Amniotic stem cell (primary cell): ENCODE data around the gene SSH2.
"Not testable (repeated sequence)": the region's sequence is repeated elsewhere in the genome, so short reads cannot be mapped to it uniquely, and the experiment has no call there.

Experiments used
- DNase-seq: peaks from one replicate; lab custom pipeline; 2025; lab: John Stamatoyannopoulos, UW

SSH2 gene

DNA sequence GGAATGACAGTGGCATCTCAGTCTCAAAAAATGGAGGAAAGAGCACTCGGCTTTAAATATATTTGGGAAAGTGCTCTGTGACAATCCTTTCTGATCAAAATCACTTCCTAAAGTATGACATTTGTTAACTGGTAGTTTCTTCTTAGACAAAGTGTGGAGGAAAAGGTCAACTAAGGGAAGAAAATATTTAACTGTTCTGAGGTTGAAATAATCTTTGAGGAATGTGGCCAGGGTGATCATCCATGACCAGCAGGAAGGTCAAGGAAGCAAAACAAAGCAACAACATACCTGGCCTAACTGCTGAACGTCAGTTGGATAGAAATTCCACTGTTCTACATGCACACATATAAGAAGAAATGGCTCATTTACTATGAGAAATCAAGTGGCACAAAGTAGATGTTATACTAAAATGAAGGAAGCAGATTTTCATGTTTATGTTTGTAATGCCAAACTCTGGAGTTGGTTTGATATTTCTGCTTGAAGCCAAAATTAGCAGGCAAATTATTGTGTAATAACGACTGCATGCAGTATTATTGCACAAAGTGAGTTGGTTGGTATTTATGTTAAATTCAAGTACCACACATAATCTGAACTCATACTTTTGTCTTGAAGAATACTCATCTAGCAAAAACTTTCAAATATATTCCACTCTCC lies 220.0 kb downstream of the SSH2 start:
- DNase-seq = no peak

DNA sequence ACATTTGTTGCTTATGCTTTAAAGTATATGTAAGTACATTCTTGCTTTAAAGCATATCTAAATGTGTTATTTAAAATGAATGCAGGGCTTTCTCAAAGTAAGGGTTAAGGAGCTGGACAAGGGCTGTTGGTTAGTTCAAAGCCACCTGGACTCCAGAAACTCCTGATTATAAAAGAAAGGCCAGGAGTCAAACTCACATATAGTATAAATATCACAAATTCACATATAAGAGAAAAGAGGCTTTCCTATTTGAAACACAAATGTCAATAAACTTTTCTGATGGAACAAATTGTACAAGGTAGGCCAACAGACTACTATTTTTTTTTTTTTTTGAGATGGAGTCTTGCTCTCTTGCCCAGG lies 222.8 kb downstream of the SSH2 start:
- no peak for DNase-seq

DNA sequence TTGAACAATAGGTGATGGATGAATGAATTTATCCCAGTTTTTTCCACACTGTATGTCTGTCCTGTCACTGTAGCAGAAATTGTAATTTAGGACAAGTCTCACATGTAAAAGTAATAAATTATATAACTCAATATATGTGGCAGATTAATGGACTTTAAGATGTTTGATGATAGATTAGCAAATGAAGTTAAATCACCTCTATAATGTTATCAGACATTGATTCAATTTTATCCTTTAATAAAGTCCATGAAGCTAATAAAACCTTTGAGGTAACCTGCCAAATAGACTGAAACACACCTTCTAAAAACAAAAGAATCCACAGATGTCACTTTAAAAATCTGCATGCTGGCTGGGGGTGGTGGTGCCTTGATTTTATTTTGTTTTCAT lies 224.0 kb downstream of the SSH2 start:
- DNase-seq = no peak

DNA sequence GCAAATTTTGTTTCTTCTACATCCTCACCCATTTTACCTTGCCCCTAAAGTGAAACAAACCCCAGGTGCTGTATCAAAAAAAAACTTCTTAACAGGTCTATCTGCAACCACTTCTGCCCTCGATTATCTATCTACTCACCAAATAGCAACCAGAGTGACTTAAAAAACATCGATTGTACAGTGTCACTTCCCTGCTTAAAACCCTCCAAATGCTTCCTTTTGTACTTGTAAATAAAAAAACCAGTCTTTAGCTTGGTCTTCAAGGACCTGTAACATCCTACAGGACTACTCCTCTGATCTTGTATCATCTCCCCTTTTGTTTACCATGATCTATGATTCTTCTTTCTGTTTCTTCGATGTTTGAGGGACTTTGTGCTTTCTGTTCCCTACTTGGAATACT lies 224.6 kb downstream of the SSH2 start:
- no peak for DNase-seq

DNA sequence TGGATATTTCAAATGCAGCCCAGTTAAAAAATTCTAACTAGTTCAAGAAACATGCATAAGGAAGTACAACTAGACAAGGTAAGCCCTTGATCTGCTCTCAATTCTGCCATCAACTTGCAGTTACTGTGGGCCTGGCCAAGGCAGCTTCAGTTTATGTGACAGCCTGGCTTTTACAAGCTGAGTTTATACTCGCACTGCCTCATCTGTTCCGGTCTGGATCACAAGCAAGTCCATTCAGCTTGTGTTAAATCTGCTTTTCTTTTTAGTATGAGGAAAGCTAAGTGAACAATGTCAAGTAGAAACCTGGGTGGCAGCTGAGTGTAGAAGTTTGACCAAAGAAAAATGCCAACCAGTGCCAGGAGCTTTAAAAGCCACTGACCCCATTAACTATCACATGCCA lies 230.7 kb downstream of the SSH2 start:
- no peak for DNase-seq

DNA sequence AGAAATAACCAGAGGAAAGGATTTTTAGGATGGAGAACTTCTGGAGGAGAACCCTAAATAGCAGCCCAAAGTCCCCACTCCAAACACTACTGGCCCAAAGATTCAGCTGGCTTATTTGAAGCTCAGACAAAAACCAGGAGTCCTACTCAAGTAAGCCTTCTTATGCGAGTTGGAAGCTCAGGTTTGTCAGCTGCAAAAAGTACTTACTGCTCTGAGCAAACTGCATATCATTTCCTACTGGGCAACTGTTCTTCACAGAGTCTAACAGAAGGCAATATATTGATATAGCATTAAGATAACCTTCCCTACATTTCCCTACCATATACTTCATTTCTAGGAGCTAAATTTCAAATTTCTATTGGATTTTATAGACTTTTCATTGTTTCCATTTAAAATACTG lies 231.2 kb downstream of the SSH2 start:
- DNase-seq = no peak

DNA sequence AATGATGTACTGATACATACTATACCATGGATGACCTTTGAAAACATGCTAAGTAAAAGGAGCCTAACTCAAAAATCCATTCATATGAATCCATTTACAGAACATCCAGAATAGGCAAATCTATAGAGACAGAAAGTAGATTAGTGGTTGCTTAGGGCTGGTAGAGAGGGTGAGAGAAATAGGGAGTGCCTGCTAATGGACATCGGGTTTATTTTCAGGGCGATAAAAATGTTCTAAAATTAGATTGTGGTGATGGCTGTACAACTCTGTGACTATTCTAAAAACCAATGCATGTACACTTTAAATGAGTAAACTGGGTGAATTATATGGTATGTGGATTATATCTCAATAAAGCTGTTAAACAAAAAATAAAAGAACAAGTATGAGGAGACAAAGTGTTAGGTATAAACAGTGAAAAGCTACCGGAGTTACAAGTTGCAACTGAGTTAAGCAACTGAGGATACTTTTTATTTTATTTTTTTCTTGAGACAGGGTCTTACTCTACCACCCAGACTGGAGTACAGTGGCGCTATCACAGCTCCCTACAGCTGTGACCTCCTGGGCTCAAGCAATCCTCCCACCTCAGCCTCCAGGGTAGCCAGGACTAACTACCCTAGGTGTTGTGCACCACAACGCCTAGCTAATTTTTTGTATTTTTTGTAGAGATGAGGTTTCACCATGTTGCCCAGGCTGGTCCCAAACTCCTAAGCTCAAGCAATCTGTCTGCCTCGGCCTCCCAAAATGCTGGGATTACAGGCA lies 231.8 kb downstream of the SSH2 start:
- DNase-seq = no peak

DNA sequence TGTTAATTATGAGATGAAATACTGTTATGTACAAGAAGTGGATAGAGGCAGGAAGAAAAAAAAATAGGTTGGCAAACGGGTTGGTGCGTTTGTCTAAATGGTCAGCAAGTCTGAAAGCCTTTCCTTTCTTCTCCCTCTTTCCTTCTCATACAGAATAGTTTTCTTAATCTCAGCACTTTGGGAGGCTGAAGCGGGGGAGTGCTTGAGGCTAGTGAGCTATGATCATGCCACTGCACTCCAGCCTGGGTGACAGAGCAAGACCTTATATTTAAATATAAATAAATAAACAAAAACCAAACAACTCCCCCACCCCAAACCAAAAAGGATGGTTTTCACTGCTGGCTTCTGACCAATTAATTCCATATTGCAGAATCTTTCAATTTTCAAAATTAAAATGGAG lies 232.7 kb downstream of the SSH2 start:
- DNase-seq = no peak

DNA sequence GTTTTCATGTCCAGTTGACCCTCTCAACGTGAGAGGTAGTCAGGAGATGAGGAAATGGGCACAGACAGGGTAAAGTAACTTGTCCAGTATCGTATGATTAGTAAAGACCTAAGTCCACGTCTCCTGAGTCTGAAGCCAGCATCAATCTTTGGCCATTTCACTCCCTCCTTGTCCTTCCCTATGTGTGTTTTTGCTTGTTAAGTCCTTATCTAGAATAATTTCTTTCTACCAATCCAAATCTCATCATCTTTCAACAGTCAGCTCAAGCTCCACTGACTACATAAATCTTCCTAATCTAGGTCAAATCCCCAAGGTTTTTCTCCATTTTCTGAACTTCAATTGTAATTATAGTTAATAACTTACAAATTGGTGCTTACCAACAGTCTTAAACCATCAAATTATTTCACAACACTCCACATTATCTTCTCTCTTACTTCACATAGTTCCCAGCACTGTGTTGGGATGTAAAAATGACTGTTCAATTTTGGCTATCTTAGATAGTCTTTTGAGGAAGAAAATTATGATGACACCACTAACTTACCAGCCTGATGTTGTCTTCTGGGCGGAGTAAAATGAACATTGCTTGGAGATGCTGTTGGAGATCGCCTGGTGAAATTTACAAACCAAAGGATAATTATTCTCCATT lies 235.0 kb downstream of the SSH2 start:
- no peak for DNase-seq

DNA sequence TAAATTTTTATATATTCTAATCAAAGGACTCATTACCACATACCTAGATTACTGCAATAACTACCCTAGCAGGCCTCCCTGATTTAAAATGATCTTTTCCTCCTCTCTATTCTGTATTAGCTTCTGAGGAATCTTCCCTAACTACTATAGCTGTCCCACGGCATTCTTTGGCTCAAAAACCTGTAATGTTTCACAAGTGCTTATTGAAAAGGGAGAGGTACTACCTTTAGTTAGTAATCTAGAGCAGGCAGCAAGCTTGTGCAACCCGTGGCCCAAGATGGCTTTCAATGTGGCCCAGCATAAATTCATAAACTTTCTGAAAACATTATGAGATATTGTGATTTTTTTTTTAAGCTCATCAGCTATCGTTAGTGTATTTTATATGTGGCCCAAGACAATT lies 236.3 kb downstream of the SSH2 start:
- DNase-seq = no peak

DNA sequence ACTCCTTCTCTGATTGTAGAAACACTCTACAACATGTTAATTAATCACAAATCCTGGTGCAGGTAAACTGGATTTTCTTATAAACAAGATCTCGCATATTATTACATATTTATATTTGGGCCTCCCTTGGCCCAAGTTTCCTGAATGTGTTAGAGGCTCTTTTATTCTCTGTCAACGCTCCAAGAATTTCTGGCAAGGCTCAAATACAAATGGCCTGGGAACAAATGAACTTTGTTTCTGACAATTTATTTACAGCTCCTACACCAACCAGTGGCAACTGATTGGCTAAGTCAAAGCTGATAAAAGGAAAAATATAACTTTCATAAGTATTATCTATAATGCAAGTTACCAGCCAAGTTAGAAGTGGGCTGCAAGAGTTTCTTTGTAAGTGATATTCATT lies 242.4 kb downstream of the SSH2 start:
- DNase-seq = no peak

DNA sequence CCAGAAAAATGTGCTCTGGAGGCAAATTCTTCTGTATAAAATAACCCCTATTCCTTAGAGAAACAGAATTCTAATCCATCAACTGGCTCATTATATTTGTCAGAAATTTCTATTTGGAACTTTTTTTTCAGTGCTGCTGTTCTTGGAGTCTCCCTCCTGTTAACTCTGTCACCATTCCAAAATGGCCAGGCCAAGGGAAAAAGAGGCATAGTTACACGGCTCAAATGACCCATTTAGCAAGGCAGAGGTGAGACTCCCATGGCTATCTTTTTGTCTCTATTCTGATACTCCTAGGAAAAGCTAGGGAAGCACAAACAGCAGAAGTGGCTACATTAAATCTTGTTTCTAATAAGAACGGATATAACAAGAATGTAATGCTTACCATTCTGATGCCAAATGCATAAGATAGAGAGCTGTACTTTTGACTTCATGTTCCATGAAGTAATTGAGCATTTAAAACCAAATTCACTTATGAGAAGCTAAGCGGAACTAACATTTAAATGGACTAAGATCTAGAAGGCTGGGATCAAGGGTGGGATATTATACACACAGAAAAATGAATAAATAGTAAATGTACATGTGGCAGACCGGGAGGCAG lies 242.9 kb downstream of the SSH2 start:
- DNase-seq = no peak

DNA sequence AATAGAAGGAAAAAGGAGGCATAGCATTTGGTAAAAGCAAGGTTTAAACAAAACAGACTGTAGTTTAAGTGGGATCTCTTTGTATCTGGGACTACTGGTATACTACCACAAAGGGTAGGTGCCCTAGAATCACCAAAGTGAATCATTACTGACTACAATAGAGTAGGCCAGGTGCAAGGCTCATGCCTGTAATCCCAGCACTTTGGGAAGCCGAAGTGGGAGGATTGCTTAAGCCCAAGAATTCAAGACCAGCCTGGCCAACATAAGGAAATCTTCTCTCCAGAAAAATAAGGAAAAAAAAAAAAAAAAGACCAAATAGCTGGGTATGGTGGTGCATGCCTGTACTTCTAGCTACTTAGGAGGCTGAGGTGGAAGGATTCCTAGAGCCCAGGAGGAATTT lies 246.5 kb downstream of the SSH2 start:
- no peak for DNase-seq

DNA sequence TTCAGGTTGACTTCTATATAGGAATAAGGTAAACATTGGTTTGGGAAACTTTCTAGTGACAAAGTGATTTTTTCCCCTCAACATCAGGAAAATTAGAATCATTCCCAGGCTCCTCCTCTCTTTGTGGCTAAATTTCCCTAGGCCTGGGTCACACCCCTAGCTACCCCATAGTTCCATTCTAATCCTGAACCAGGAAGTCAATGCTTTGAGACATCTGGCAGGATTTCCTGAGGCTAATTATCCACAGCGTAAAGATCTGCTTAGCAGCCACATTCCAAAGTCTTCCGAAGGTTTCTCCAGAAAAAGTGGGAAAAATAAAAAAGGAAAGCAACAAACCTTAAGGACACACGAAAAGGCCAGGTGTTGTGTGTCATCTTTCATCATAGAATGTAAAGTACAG lies 247.0 kb downstream of the SSH2 start:
- DNase-seq = no peak

DNA sequence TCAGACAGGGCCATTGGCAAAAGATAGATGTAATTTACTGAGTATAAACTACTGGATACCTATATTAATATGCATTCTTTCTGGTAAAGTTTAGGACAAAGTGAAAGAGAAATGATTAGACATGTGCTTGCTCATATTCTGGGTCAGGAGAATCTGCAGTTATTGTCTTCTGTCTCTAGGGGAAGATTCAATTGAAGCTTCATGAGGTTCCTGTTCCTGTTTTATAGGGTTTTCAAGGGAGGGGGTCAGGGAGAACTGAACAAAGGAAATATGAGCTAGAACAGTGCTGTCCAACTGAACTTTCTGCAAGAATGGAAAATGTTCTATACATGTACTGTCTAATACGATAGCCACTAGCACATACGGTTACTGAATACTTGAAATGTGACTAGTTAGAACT lies 248.0 kb downstream of the SSH2 start:
- no peak for DNase-seq

DNA sequence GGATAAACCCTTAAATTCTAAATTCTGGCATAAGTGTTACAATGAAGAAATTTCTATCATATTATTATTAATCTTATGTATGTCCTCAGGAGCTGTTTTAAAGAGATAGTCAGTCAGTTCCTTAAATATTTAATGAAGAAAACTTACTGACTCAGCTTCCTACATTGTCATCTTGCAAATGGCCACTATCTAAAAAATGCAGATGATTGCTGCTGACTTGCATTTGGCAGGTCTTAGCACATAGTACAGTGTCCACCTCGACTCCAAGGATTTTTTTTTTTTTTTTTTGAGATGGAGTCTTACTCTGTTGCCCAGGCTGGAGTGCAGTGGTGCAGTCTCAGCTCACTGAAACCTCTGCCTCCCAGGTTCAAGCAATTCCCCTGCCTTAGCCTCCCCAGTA lies 252.2 kb downstream of the SSH2 start:
- no peak for DNase-seq

DNA sequence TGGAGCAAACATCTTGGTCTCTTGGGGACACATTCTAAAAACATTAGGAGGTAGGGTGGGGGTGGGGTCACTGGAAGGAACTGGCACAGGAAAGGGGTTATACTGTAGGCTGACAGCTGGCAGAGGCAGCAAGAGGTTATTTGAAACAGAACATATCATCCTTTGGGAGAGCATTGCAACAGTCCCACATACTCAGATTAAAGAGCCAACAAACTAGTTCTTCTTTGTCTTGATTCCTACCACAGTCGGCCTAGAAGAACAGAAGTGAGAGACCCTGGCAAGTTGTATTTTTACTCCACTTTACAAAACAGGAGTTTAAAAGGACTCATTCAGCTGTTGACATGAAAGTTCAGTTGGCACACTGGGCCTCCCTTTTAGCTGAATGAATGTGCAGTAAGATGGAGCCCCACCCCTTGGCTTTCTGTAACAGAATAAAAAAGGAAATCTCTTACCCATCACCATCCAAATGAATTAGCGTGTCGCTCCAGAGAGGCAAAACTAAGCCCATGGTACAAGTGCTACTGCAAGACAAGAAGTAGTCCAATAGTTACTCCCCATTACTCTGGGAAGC lies 252.7 kb downstream of the SSH2 start:
- DNase-seq = no peak

DNA sequence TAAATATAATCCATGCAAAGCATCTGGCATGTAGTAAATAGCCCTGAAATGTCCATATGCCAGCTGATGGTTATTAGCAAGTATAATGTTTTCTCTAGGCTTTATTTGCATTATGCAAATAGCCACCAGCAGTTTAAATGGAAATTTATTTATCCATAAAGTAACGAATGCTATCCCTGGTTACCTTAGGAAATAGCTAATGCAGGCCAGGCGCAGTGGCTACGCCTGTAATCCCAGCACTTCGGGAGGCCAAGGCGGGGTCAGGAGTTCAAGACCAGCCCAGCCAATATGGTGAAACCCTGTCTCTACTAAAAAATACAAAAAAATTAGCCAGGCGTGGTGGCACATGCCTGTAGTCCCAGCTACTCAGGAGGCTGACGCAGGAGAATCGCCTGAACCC lies 254.1 kb downstream of the SSH2 start:
- DNase-seq = not testable (repeated sequence)

DNA sequence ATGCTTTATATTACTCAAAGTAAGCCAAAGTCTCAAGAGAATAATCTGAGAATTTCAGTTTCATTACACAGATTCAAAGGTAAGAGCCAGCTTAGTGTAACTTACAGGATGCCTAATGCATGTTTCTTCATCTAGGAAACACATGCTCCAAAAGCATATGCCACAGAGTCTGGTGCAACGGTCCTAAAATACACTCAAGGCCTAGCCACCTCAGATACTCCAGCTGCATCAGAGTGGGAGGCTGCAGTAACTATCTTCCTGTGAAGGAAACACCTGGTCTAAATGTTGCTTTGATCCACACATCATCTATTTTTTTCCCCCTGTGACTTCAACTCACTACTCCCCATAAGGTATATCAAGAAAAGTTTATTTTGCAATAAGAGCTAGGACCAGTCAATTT lies 255.7 kb downstream of the SSH2 start:
- DNase-seq = no peak

DNA sequence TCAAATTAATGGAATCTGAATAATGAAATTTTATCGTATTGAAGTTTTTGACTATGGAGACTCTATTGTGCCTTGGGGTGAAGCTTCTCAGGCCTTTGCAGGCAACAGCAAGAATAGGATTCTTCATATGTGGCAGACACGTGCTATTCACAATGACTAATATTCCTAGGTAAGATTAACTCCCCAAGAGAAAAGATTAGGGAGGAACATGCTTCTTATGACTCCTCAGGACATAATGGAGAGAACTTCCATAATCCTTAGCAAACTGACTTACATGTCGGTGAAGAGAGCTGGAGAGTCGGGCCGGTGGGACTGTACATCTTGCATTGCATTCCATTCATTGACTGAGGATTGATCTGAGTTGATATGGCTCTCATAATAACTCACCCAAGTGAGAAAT lies 258.4 kb downstream of the SSH2 start:
- DNase-seq = no peak

DNA sequence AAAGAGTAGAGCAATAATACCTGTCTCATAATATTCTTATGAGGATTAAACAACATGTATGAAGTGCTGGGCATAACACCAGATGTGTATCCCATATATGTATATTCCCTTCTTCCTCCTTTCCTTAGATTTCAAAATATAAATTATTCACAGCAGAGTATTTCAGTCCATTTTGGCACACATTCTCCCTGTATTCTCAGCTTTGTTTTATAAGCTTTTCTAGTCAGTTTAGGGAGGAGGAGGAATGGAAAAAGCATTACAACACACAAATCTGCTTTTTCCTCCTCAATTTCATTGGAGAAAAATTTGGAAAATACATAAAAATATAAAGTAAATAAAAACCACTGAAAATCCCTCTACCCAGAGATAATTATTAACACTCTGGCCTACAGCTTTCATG lies 260.8 kb downstream of the SSH2 start:
- DNase-seq = no peak

DNA sequence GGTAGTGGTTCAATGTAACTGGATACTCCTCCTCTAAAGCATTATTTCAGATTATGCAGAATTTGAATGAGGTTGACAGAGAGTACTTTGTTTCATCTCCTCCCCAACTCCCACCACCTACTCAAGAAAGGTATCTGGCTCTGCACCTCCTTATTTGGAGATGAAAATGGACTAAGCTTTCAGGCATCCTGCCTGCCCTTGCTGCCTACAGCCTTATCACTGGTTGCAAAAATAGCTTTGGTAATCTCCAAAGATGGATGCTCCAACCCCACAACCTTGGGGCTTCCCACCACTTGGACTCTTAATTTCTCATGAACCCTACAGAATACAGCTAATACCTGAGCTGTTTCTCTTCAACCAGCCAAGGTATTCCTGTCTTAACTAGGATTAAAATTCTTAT lies 262.1 kb downstream of the SSH2 start:
- no peak for DNase-seq

DNA sequence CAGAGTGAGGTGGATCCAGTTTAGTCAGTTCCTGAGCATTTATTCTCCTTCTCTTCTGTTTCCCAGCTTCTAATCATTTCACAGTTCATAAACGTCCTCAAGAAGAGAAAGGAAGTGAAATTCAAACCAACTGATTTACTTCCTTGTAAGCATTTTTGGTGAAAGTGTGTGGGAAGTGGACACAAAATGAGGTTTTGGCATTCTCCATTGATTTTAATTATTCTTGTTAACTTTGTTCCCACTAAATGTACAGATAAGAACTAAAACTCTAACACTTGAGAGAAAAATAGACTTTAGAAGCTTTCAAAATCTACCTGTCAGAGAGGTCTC lies 264.6 kb downstream of the SSH2 start:
- DNase-seq = no peak
